ENCODE results near the gene MAP1S.

- no peak for TF ChIP-seq EZH2 (optimal IDR thresholded peaks at IDR 0.05; ENCODE audit: low read depth, low read length)
- no peak for TF ChIP-seq CTCF (IDR thresholded peaks at IDR 0.05; ENCODE audit: low read length)
- TF ChIP-seq EZH2phosphoT487 (IDR thresholded peaks at IDR 0.05; ENCODE audit: low read length) = no peak
Observed at GRCh38 chr19:17680230-17680722, 39.0 kb upstream of the MAP1S start.
